GM19468 (cell line): ENCODE measurements around the gene PCDH19.
"Not testable (repeated sequence)": the region's sequence is repeated elsewhere in the genome, so short reads cannot be mapped to it uniquely, and the experiment has no call there.

Source experiments
- ATAC-seq: cut with Tn5 transposase; IDR thresholded peaks from one replicate; pipeline ENCODE4 v1.9.1; 2021; ENCODE audit warnings: mild to moderate bottlenecking, moderate library complexity, moderate number of reproducible peaks; ENCODE audit not compliant: unreplicated experiment; ENCODE audit errors: extremely low read depth

Gene PCDH19

GRCh38 chrX:100409610-100410590 lies at the start of gene PCDH19:
Gene PCDH19 (minus strand): TSS chrX:100410273. CDS start chrX:100408597, 1,676 bp downstream.
- ATAC-seq, result no peak

- no peak for ATAC-seq
Observed at GRCh38 chrX:100449696-100450608, 39.9 kb upstream of the PCDH19 start.

- no peak for ATAC-seq
Observed at GRCh38 chrX:100447655-100448397, 37.8 kb upstream of the PCDH19 start.

- ATAC-seq, result no peak
Observed at GRCh38 chrX:100445593-100445992, 35.5 kb upstream of the PCDH19 start.

GRCh38 chrX:100441321-100441720 lies 31.2 kb upstream of the PCDH19 start:
- ATAC-seq, result not testable (repeated sequence)

GRCh38 chrX:100440006-100440405 lies 29.9 kb upstream of the PCDH19 start:
- no peak for ATAC-seq

GRCh38 chrX:100435726-100436125 lies 25.7 kb upstream of the PCDH19 start:
- ATAC-seq, result no peak

GRCh38 chrX:100424012-100424411 lies 13.9 kb upstream of the PCDH19 start:
- no peak for ATAC-seq

GRCh38 chrX:100418556-100418955 lies 8.5 kb upstream of the PCDH19 start:
- ATAC-seq, result no peak

- ATAC-seq, result no peak
Observed at GRCh38 chrX:100417681-100418080, 7.6 kb upstream of the PCDH19 start.

GRCh38 chrX:100413229-100413628 lies 3.2 kb upstream of the PCDH19 start:
- peak; percentile 37 for ATAC-seq

- no peak for ATAC-seq
Observed at GRCh38 chrX:100411802-100412715, 2.0 kb upstream of the PCDH19 start.

GRCh38 chrX:100410901-100411801 lies 1.1 kb upstream of the PCDH19 start:
- no peak for ATAC-seq

- no peak for ATAC-seq
Observed at GRCh38 chrX:100408713-100409609, 1.1 kb downstream of the PCDH19 start.

GRCh38 chrX:100407784-100408712 lies 2.0 kb downstream of the PCDH19 start:
- ATAC-seq, result no peak

GRCh38 chrX:100407147-100407783 lies 2.8 kb downstream of the PCDH19 start:
- ATAC-seq, result no peak
